22Rv1 (cell line): ENCODE measurements around the gene AP2A2.

ENCODE experiments used
- H3K27ac ChIP-seq: fragments of 450-650 bp; 2 replicates; pipeline ENCODE4 v1.5.1; 2017
- CTCF ChIP-seq: fragments of 450-650 bp; IDR thresholded peaks from 2 replicates; pipeline ENCODE4 v1.5.1; 2017; ENCODE audit warnings: mild to moderate bottlenecking
- ZFX ChIP-seq: fragments of 450-650 bp; IDR thresholded peaks from 2 replicates; pipeline ENCODE4 v1.6.1; 2017; ENCODE audit warnings: antibody characterized with exemption, borderline replicate concordance

AP2A2 gene

GRCh38 chr11:1044160-1044559 is 118.5 kb downstream of the AP2A2 start:
- TF ChIP-seq ZFX (no peak), CTCF (no peak)
- H3K27ac ChIP-seq, result no peak overlapping the region

GRCh38 chr11:1047595-1048156 is 122.0 kb downstream of the AP2A2 start:
- H3K27ac ChIP-seq, result no peak overlapping the region
- TF ChIP-seq ZFX (no peak), CTCF (no peak)

- TF ChIP-seq ZFX (no peak), CTCF (no peak)
- H3K27ac ChIP-seq, result no peak overlapping the region
Measured at GRCh38 chr11:1048375-1049070, 122.9 kb downstream of the AP2A2 start.

- no peak overlapping the region for H3K27ac ChIP-seq
- TF ChIP-seq CTCF (no peak), ZFX (no peak)
Measured at GRCh38 chr11:1049071-1049405, 123.4 kb downstream of the AP2A2 start.

GRCh38 chr11:1049431-1049891 is 123.8 kb downstream of the AP2A2 start:
- TF ChIP-seq CTCF, result no peak
- TF ChIP-seq ZFX, result no peak

GRCh38 chr11:1049911-1050580 is 124.4 kb downstream of the AP2A2 start:
- no peak for TF ChIP-seq CTCF
- no peak for TF ChIP-seq ZFX

More at GRCh38 chr11:1049431-1049891, 123.8 kb downstream of the AP2A2 start:
- no peak overlapping the region for H3K27ac ChIP-seq

GRCh38 chr11:1050581-1051355 is 125.1 kb downstream of the AP2A2 start:
- H3K27ac ChIP-seq, result no peak overlapping the region
- TF ChIP-seq ZFX (no peak), CTCF (peak; percentile 96)

More at GRCh38 chr11:1049911-1050580, 124.4 kb downstream of the AP2A2 start:
- no peak overlapping the region for H3K27ac ChIP-seq
